ENCODE results near the gene MGMT. TPM values are rescaled to one million over a fixed set of nuclear protein-coding genes. Genes with fewer than 3 reads are reported as not detected.

MGMT gene
- polyA plus RNA-seq, 1 donor from 2014 or later: 0.94 TPM

DNA sequence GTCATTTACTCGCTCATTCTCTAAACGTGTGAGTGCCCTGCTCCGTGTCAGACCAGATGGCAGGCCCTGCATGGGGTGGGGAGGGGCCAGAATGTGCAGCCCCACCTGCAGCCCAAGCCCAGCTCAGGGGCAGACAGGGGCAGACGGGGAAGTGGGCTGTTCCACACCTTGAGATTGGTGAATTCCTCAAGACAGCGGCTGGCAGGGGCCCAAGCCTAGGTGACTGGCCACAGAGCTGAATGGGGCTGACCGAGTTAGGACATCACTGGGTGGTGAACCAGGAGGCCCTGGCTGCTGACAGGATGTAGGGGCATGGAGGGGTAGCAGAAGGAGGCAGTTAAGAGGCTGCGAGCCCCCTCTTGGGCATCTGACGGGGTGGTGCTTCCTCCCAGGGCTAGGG, 79.1 kb downstream of the MGMT start:
- H3K27ac ChIP-seq (ENCODE audit: low read length): no peak overlapping the region
- H3K9me2 ChIP-seq (ENCODE audit: insufficient read depth, low read length): no peaks in the 10 kb centered on the region
- H3K36me3 ChIP-seq (ENCODE audit: insufficient read depth, low read length): no peaks in the 10 kb centered on the region
- H3K4me2 ChIP-seq (ENCODE audit: low read length): no peak overlapping the region
- H3K4me3 ChIP-seq (ENCODE audit: low read length): no peak overlapping the region
- no peaks in the 10 kb centered on the region for H3F3A ChIP-seq (ENCODE audit: insufficient read depth, low read length, poor library complexity, severe bottlenecking)
- no peak overlapping the region for H3K9ac ChIP-seq (ENCODE audit: low read length)
- TF ChIP-seq EZH2 (IDR thresholded peaks at IDR 0.05; ENCODE audit: borderline replicate concordance, insufficient read depth, low read length, poor library complexity, severe bottlenecking) (no peak), POLR2AphosphoS5 (IDR thresholded peaks at IDR 0.05) (no peak), TAF1 (IDR thresholded peaks at IDR 0.05; ENCODE audit: low read depth) (no peak), RAD21 (conservative IDR thresholded peaks at IDR 0.05) (no peak)
- TF ChIP-seq, protein P1, sequence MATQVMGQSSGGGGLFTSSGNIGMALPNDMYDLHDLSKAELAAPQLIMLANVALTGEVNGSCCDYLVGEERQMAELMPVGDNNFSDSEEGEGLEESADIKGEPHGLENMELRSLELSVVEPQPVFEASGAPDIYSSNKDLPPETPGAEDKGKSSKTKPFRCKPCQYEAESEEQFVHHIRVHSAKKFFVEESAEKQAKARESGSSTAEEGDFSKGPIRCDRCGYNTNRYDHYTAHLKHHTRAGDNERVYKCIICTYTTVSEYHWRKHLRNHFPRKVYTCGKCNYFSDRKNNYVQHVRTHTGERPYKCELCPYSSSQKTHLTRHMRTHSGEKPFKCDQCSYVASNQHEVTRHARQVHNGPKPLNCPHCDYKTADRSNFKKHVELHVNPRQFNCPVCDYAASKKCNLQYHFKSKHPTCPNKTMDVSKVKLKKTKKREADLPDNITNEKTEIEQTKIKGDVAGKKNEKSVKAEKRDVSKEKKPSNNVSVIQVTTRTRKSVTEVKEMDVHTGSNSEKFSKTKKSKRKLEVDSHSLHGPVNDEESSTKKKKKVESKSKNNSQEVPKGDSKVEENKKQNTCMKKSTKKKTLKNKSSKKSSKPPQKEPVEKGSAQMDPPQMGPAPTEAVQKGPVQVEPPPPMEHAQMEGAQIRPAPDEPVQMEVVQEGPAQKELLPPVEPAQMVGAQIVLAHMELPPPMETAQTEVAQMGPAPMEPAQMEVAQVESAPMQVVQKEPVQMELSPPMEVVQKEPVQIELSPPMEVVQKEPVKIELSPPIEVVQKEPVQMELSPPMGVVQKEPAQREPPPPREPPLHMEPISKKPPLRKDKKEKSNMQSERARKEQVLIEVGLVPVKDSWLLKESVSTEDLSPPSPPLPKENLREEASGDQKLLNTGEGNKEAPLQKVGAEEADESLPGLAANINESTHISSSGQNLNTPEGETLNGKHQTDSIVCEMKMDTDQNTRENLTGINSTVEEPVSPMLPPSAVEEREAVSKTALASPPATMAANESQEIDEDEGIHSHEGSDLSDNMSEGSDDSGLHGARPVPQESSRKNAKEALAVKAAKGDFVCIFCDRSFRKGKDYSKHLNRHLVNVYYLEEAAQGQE (IDR thresholded peaks at IDR 0.05; ENCODE audit: borderline replicate concordance): no peak
- no peaks in the 10 kb centered on the region for H3K79me2 ChIP-seq (replicated peaks; ENCODE audit: insufficient read depth, low read length)
- H2AFZ ChIP-seq (ENCODE audit: low read depth, low read length): no peak overlapping the region
- no peaks in the 10 kb centered on the region for H3K9me3 ChIP-seq (ENCODE audit: low read length)
- H4K20me1 ChIP-seq (ENCODE audit: insufficient read depth): no peaks in the 10 kb centered on the region
- H3K27me3 ChIP-seq (ENCODE audit: insufficient read depth, low read depth, low read length): no peaks in the 10 kb centered on the region

DNA sequence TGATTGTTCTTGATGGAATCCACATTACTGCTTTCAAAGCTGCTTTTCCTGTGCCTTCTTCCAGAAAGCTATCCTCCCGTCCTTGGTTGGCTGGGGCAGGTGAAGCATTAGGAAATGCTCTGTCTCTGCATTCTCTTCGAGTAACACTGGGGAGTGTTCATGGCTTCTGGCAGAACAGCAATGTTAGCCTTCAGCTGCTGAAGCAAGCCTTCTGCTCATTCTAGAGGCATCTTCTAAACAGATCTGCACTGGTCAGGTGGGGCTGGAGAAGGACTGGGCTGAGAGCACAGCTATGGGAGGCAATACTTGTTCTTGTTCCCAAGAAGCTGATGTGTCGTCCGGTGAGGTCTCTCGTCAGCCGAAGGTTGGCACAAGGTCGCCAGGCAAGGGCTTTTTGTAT, 80.6 kb downstream of the MGMT start:
- H3K36me3 ChIP-seq (ENCODE audit: insufficient read depth, low read length): no peaks in the 10 kb centered on the region
- no peak overlapping the region for H3K4me2 ChIP-seq (ENCODE audit: low read length)
- no peak overlapping the region for H2AFZ ChIP-seq (ENCODE audit: low read depth, low read length)
- no peak overlapping the region for H3K9ac ChIP-seq (ENCODE audit: low read length)
- H3K27me3 ChIP-seq (ENCODE audit: insufficient read depth, low read depth, low read length): no peaks in the 10 kb centered on the region
- H3K79me2 ChIP-seq (replicated peaks; ENCODE audit: insufficient read depth, low read length): no peaks in the 10 kb centered on the region
- no peaks in the 10 kb centered on the region for H3K9me2 ChIP-seq (ENCODE audit: insufficient read depth, low read length)
- TF ChIP-seq, protein P1 (IDR thresholded peaks at IDR 0.05; ENCODE audit: borderline replicate concordance): no peak
- TF ChIP-seq MXI1 (conservative IDR thresholded peaks at IDR 0.05; ENCODE audit: poor library complexity, severe bottlenecking) (no peak), POLR2AphosphoS5 (IDR thresholded peaks at IDR 0.05) (no peak)
- no peaks in the 10 kb centered on the region for H4K20me1 ChIP-seq (ENCODE audit: insufficient read depth)
- no peak overlapping the region for H3K4me3 ChIP-seq (ENCODE audit: low read length)
- H3F3A ChIP-seq (ENCODE audit: insufficient read depth, low read length, poor library complexity, severe bottlenecking): no peaks in the 10 kb centered on the region
- H3K9me3 ChIP-seq (ENCODE audit: low read length): no peaks in the 10 kb centered on the region
- no peak overlapping the region for H3K27ac ChIP-seq (ENCODE audit: low read length)

DNA sequence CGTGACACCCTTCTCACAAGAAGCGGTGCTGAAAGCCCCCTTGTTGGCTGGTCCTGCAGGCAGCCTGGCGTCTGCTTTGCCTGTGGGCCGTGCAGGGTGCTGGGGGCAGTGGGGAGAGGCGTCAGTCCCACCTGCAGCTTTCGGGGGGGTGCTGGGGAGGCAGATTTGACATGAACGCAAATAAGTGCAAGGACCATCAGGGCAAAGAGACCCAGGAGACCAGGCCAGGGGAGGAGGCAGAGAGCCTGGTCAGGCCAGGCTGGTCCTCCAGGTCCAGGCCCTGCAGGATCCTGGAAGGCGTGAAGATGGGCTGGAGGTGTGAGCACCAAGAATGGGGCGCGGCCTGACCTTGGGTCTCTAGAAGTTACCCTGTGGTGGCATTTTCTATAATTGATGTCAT, 81.6 kb downstream of the MGMT start:
- H3K9ac ChIP-seq (ENCODE audit: low read length): no peak overlapping the region
- H3K9me2 ChIP-seq (ENCODE audit: insufficient read depth, low read length): no peaks in the 10 kb centered on the region
- H3F3A ChIP-seq (ENCODE audit: insufficient read depth, low read length, poor library complexity, severe bottlenecking): no peaks in the 10 kb centered on the region
- H3K79me2 ChIP-seq (replicated peaks; ENCODE audit: insufficient read depth, low read length): no peaks in the 10 kb centered on the region
- H2AFZ ChIP-seq (ENCODE audit: low read depth, low read length): no peak overlapping the region
- no peak for TF ChIP-seq SMC3 (conservative IDR thresholded peaks at IDR 0.05; ENCODE audit: poor library complexity)
- no peak for TF ChIP-seq EP300 (conservative IDR thresholded peaks at IDR 0.05; ENCODE audit: poor library complexity, severe bottlenecking)
- H3K27ac ChIP-seq (ENCODE audit: low read length): no peak overlapping the region
- no peaks in the 10 kb centered on the region for H3K36me3 ChIP-seq (ENCODE audit: insufficient read depth, low read length)
- H3K4me2 ChIP-seq (ENCODE audit: low read length): no peak overlapping the region
- no peaks in the 10 kb centered on the region for H3K9me3 ChIP-seq (ENCODE audit: low read length)
- no peak overlapping the region for H3K4me3 ChIP-seq (ENCODE audit: low read length)
- H3K27me3 ChIP-seq (ENCODE audit: insufficient read depth, low read depth, low read length): no peaks in the 10 kb centered on the region
- H4K20me1 ChIP-seq (ENCODE audit: insufficient read depth): no peaks in the 10 kb centered on the region

Data from neural cell (in vitro differentiated cells).